HG03571 (cell line): ENCODE results near the gene MAP2.
"Not testable (repeated sequence)": the region's sequence is repeated elsewhere in the genome, so short reads cannot be mapped to it uniquely, and the experiment has no call there.

ENCODE experiments used
- ATAC-seq: cut with Tn5 transposase; IDR thresholded peaks from one replicate; pipeline ENCODE4 v1.9.1; 2021; ENCODE audit not compliant: unreplicated experiment

The MAP2 gene

DNA sequence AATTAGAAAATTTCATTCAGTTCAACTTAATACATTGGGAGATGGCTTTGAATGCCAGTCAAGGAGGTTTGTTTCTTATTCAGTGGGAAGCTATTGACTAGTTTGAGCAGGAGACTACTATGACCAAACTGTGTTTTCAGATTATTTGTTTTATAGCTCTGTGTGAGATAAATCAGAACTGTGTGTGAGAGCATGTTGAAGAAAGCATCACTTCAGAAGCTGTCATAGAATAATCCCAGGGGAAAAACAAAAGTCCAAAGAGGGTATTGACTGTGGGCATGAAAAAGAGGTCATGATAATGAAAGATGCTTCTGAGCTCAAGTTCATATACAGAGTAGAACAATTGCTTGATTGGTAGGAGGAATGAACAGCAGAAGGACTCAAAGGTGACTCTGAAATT is 160.6 kb downstream of the MAP2 start:
- ATAC-seq = no peak

- no peak for ATAC-seq
These were observed 161.1 kb downstream of the MAP2 start for GRCh38 chr2:209584915-209585314.

GRCh38 chr2:209591021-209591420 is 167.2 kb downstream of the MAP2 start:
- ATAC-seq = no peak

- no peak for ATAC-seq
These were observed 168.3 kb downstream of the MAP2 start for GRCh38 chr2:209592106-209592505.

GRCh38 chr2:209593930-209594329 is 170.1 kb downstream of the MAP2 start:
- ATAC-seq = no peak

DNA sequence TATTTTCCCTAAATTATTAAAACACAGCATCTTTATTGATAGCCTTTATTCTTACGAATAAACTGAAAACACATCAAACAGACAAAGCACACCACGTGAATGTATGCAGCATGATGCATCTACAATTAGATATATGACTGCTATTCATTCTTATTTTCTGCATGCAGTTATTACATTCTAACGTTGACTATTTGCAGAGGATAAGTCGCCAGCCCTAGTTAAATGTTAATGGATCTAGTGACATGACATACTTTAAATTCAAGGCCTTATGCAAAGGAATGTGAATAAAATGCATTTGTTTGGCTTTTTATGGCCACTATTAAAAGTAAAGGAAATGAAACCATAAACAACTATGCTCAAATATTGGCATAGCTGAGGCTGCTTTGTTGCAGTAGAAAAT is 172.4 kb downstream of the MAP2 start:
- ATAC-seq = no peak

GRCh38 chr2:209598227-209598626 is 174.4 kb downstream of the MAP2 start:
- not testable (repeated sequence) for ATAC-seq

- no peak for ATAC-seq
These were observed 176.7 kb downstream of the MAP2 start for GRCh38 chr2:209600341-209601171.

- no peak for ATAC-seq
These were observed 177.7 kb downstream of the MAP2 start for GRCh38 chr2:209601497-209601896.

GRCh38 chr2:209602259-209602658 is 178.4 kb downstream of the MAP2 start:
- no peak for ATAC-seq

DNA sequence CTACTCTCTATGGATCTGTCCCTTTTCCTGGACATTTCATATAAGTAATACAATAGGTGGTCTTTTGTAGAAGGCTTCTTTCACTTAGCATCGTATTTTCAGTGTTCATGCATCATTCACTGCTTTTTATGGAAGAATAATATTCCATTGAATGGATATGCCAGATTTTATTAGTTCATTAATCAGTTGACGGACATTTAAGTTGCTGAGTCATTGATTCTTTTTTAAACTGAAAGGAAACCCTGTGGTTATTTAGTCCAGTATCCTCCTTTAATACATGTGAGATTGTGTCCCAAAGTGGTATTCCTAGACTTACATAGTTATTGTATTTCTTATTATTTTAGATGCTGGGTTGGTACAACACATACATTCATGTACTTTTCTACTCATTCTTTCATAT is 185.7 kb downstream of the MAP2 start:
- no peak for ATAC-seq

GRCh38 chr2:209610631-209611030 is 186.8 kb downstream of the MAP2 start:
- no peak for ATAC-seq

- ATAC-seq = no peak
These were observed 189.9 kb downstream of the MAP2 start for GRCh38 chr2:209613649-209614305.

DNA sequence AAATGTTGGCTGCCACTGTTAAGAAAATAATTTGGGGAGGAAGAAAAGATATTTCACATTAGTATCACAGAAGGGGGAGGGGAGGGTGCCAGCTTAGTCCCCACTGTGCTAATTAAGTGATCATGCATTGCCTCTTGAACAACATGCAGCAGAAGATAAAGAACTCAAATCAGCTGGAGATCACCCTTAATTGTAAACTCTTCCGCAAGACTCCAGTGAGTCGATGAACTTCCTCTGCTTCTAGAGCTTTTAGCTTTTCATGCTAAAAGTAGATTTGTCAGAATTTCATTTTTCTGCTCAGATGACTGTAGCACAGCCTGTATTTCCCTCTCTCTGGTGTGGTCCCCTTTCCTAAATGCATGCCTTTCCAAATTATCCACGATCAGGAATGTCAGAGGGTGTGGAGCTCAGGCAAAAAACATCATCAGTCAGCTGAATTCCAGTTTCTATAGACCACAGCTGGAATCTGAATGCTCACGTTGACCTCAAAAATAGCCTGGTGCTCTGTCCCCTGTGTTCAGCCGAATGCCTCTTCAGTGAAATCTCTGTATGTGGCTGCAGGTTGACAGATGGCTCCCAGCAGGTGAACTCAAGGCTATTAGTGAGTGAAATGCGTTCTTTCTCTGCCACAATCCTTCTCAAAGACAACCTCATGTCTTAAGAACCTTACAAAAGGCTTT is 191.0 kb downstream of the MAP2 start:
- ATAC-seq = no peak

GRCh38 chr2:209619782-209620181 is 195.9 kb downstream of the MAP2 start:
- peak; percentile 68 for ATAC-seq

GRCh38 chr2:209624192-209624938 is 200.5 kb downstream of the MAP2 start:
- no peak for ATAC-seq

DNA sequence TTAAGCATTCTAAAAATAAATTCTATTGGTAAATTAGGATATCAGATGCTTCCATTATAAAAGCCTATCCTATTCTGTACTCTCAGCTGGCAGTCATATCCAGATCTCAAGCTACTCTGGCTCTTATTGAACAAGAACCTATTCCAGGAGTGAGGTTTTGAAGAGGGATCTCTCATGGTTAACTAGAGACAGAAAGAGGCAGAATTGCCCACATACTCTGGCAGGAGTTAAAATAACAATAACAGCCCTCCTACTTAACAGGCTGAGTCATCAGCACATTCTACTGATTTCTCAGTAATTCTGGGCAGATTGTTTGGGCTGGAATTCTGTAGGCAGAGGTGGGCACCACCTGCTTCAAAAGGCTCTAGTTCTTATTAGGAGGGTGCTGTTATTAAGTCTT is 205.8 kb downstream of the MAP2 start:
- no peak for ATAC-seq

GRCh38 chr2:209633911-209634310 is 210.1 kb downstream of the MAP2 start:
- ATAC-seq = no peak

DNA sequence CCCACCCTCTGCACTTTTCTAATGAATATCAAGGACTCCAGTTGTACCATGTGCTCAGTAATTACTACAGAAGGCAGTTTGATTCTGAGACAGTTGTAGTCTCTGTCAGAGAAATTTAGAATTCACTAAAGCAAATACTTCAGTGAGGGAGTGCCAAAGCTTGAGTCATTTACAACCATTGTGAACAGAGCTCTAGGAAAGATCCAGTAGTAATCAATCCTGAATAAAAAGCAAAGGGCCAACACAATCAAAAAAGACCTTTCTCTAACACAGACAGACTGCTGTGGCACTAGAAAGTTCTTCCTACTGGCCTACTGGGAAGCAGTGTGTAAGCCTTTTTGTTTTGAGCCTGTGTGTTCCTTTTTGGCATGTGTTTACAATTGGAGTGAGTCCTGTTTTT is 212.2 kb downstream of the MAP2 start:
- ATAC-seq = no peak

DNA sequence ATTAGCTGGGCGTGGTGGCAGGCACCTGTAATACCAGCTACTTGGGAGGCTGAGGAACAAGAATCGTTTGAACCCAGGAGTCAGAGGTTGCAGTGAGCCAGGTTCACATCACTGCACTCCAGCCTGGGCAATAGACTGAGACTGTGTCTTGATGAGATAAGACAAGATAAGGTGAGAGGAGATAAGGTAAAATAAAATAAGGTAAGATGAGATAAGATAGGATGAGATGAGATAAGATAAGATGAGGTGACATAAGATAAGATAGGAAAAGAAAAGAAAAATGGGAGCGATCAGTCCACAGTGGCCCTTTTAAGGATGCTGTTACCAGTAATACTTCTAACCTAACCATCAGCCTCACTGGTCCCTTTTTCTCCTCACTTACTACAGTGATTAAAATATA is 213.4 kb downstream of the MAP2 start:
- no peak for ATAC-seq

GRCh38 chr2:209638346-209638745 is 214.5 kb downstream of the MAP2 start:
- no peak for ATAC-seq
